DND-41 (cell line): ENCODE data around the gene KANSL1L.

ENCODE experiments used
- CTCF ChIP-seq: IDR thresholded peaks from 2 replicates; pipeline ENCODE4 v1.5.1; 2012; ENCODE audit warnings: borderline replicate concordance, low read length, moderate library complexity, mild to moderate bottlenecking; ENCODE audit not compliant: poor library complexity, severe bottlenecking; ENCODE audit errors: extremely low read depth
- EZH2 ChIP-seq: IDR thresholded peaks from 3 replicates; pipeline ENCODE4 v1.6.1; 2012; ENCODE audit warnings: borderline replicate concordance, low read depth, mild to moderate bottlenecking, moderate library complexity, low read length, inconsistent platforms; ENCODE audit not compliant: severe bottlenecking

- TF ChIP-seq CTCF (no peak), EZH2 (no peak)
Observed at GRCh38 chr2:209985874-209986273, 185.3 kb downstream of the KANSL1L start.
